K562 (cell line): Measurements from ENCODE around the gene MGST1. TPM values are rescaled to one million over a fixed set of nuclear protein-coding genes. Genes with fewer than 3 reads are reported as not detected.

Experiments used
- ATAC-seq: fragments of 200-7000 bp; cut with Tn5 transposase; 3 replicates; pipeline ENCODE4 v1.9.1; 2020; ENCODE audit warnings: moderate library complexity
- BruUV-seq: library from RNA; stranded (reverse); fragments of 400-500 nt; replicated peaks from 2 replicates; lab custom pipeline; 2021; lab: Mats Ljungman, UMichigan
- CTCF ChIA-PET: fragments of 300-600 bp; formaldehyde crosslinking; extraction: SDS; loops from one replicate; lab custom pipeline; 2021; ENCODE audit warnings: low intra/inter-chr PET ratio; lab: Yijun Ruan, JAX
- POLR2A ChIA-PET: fragments of 300-600, 350-650 bp; sonication (Branson Sonifier 250); formaldehyde crosslinking; extraction: SDS; loops from one replicate; lab custom pipeline; 2021; ENCODE audit warnings: antibody characterized with exemption, inconsistent platforms; lab: Yijun Ruan, JAX
- DNase-seq, 4 experiments: peaks; one replicate each; pipeline versions ENCODE4 v3.0.0 to v3.0.0-alpha.2; 2011 to 2018; ENCODE audit warnings: low spot score in 3 of 4, mixed read lengths in 3 of 4; ENCODE audit errors: extremely low read depth in 1 of 4
- FAIRE-seq: peaks from 2 replicates; lab custom pipeline; 2011; peaks lifted over from hg19 to GRCh38; lab: Jason Lieb, UNC
- H2AFZ ChIP-seq: 2 replicates; pipeline ENCODE4 v1.6.0; 2011; ENCODE audit warnings: low read depth, low read length, control low read depth, inconsistent platforms
- H3K27ac ChIP-seq: fragments of 200-600 bp; 3 replicates; pipeline ENCODE4 v1.8.0; 2011; ENCODE audit warnings: low read depth, mild to moderate bottlenecking, control low read depth, inconsistent platforms, low read length, moderate library complexity, mixed read lengths; ENCODE audit errors: extremely low read depth
- H3K27me3 ChIP-seq, 2 experiments: fragments of 300-600 bp in 1 of 2; 2 replicates in 1 of 2; 3 replicates in 1 of 2; pipeline versions ENCODE4 v1.6.0 to v1.8.0; 2011; ENCODE audit warnings: inconsistent platforms in 2 of 2, low read length in 2 of 2, mild to moderate bottlenecking in 1 of 2, mixed read lengths in 1 of 2, moderate library complexity in 1 of 2; ENCODE audit not compliant: control insufficient read depth in 2 of 2, insufficient read depth in 2 of 2
- H3K36me3 ChIP-seq: fragments of 300-600 bp; 3 replicates; pipeline ENCODE4 v1.8.0; 2011; ENCODE audit warnings: mild to moderate bottlenecking, low read length, inconsistent platforms; ENCODE audit not compliant: control insufficient read depth, insufficient read depth
- H3K4me1 ChIP-seq, 2 experiments: fragments of 200-600 bp in 1 of 2; replicated peaks in 1 of 2; 2 replicates in 1 of 2; 3 replicates in 1 of 2; pipeline versions ENCODE4 v1.5.1 to v1.8.0; 2011; ENCODE audit warnings: inconsistent platforms in 2 of 2, low read length in 2 of 2, mild to moderate bottlenecking in 1 of 2, mixed read lengths in 1 of 2, moderate library complexity in 1 of 2; ENCODE audit not compliant: control insufficient read depth in 2 of 2, insufficient read depth in 2 of 2
- H3K4me2 ChIP-seq: 2 replicates; pipeline ENCODE4 v1.6.1; 2011; ENCODE audit warnings: low read length, control low read depth, inconsistent platforms, mixed read lengths; ENCODE audit not compliant: insufficient read depth
- H3K4me3 ChIP-seq: fragments of 200-600 bp; sonication (generic), shearing (Covaris generic); 2 replicates; pipeline ENCODE4 v1.5.1; 2016; ENCODE audit warnings: control low read depth, inconsistent platforms
- H3K79me2 ChIP-seq: fragments of 200-600 bp; 3 replicates; pipeline ENCODE4 v1.8.0; 2011; ENCODE audit warnings: low read length, inconsistent platforms; ENCODE audit not compliant: control insufficient read depth, insufficient read depth
- H3K9ac ChIP-seq, 2 experiments: 2 replicates each; pipeline versions ENCODE4 v1.6.0 to v1.6.1; 2011; ENCODE audit warnings: low read depth in 2 of 2, low read length in 2 of 2, control low read depth in 1 of 2, inconsistent platforms in 1 of 2, mild to moderate bottlenecking in 1 of 2, mixed read lengths in 1 of 2; ENCODE audit not compliant: insufficient read depth in 1 of 2
- H3K9me1 ChIP-seq: one replicate; pipeline ENCODE4 v1.6.0; 2011; ENCODE audit warnings: inconsistent platforms, mild to moderate bottlenecking, low read length, moderate library complexity; ENCODE audit not compliant: control insufficient read depth, insufficient read depth
- H3K9me3 ChIP-seq: replicated peaks from 2 replicates; pipeline ENCODE4 v1.5.1; 2011; ENCODE audit warnings: low read depth, low read length, inconsistent platforms; ENCODE audit not compliant: control insufficient read depth, insufficient read depth
- H4K20me1 ChIP-seq: replicated peaks from 2 replicates; pipeline ENCODE4 v1.6.1; 2011; ENCODE audit warnings: low read length, inconsistent platforms, mixed read lengths; ENCODE audit not compliant: control insufficient read depth, insufficient read depth
- BCOR ChIP-seq: fragments of 450-650 bp; IDR thresholded peaks from 2 replicates; pipeline ENCODE4 v1.6.1; 2016
- CLOCK ChIP-seq: fragments of 250-450 bp; sonication (Bioruptor Pico); IDR thresholded peaks from 2 replicates; pipeline ENCODE4 v1.4.0; 2020; ENCODE audit warnings: mild to moderate bottlenecking, moderate library complexity, borderline replicate concordance
- HCFC1 ChIP-seq: IDR thresholded peaks from 2 replicates; pipeline ENCODE4 v1.6.1; 2012; ENCODE audit warnings: low read depth, low read length, improper control_type of control experiment
- MEF2D ChIP-seq: conservative IDR thresholded peaks from 2 replicates; pipeline ENCODE4 v1.6.1; 2016; ENCODE audit warnings: low read depth, missing genetic modification characterization, missing compliant biosample characterization
- MXD1 ChIP-seq: fragments of 250-450 bp; sonication (Bioruptor Pico); IDR thresholded peaks from 2 replicates; pipeline ENCODE4 v1.8.0; 2021; ENCODE audit warnings: borderline replicate concordance, mild to moderate bottlenecking, moderate library complexity; ENCODE audit not compliant: poor library complexity, severe bottlenecking
- NCOA1 ChIP-seq: fragments of 450-650 bp; IDR thresholded peaks from 2 replicates; pipeline ENCODE4 v1.6.1; 2016; ENCODE audit warnings: low read depth
- NCOR1 ChIP-seq: fragments of 450-650 bp; IDR thresholded peaks from 2 replicates; pipeline ENCODE4 v1.6.1; 2016; ENCODE audit warnings: mild to moderate bottlenecking, moderate library complexity
- NFXL1 ChIP-seq: fragments of 450-650 bp; formaldehyde crosslinking; IDR thresholded peaks from 2 replicates; pipeline ENCODE4 v1.4.0; 2021; ENCODE audit warnings: mild to moderate bottlenecking
- SMAD3 ChIP-seq: fragments of 450-650 bp; formaldehyde crosslinking; conservative IDR thresholded peaks from 2 replicates; pipeline ENCODE4 v1.4.0; 2020; ENCODE audit warnings: mild to moderate bottlenecking
- SRSF7 ChIP-seq: fragments of 200-400 bp; formaldehyde crosslinking; optimal IDR thresholded peaks from 2 replicates; pipeline ENCODE3; 2017; ENCODE audit warnings: mild to moderate bottlenecking, low read depth, low read length
- TCF3 ChIP-seq: sonication (generic); formaldehyde crosslinking; IDR thresholded peaks from 2 replicates; pipeline ENCODE4 v1.4.0; 2020; ENCODE audit warnings: mild to moderate bottlenecking, missing genetic modification reagents
- ZNF124 ChIP-seq: sonication (generic); formaldehyde crosslinking; IDR thresholded peaks from 2 replicates; pipeline ENCODE4 v1.8.1; 2022; ENCODE audit warnings: missing genetic modification reagents
- ZNF232 ChIP-seq: sonication (generic); formaldehyde crosslinking; IDR thresholded peaks from 2 replicates; pipeline ENCODE4 v1.8.0; 2022; ENCODE audit warnings: mild to moderate bottlenecking, missing genetic modification reagents
- WGBS: fragments of 100-300 bp; shearing (Covaris generic); methylation state at CpG from one replicate; pipeline ENCODE4 v1.1.6; 2016; ENCODE audit warnings: low coverage, mixed read lengths; ENCODE audit not compliant: insufficient coverage; ENCODE audit errors: missing lambda C conversion rate; 5-methylcytosine and 5-hydroxymethylcytosine counted together
- in situ Hi-C: fragments of 300-500 bp; cut with MboI; formaldehyde crosslinking; loops from 4 replicates; pipeline ENCODE4 v1.15.0; 2018; ENCODE audit warnings: inconsistent platforms, mixed read lengths
- intact Hi-C: fragments of 100-400 bp; cut with micrococcal nuclease; formaldehyde crosslinking; loops from 2 replicates; pipeline ENCODE4 v1.14.2; 2022
- polyA plus RNA-seq, 8 experiments: library from polyadenylated mRNA; depleted of rRNA in 4 of 8; stranded (reverse) in 5 of 8; unstranded in 3 of 8; fragments of >200 nt; fragmentation: Nextera tagmentation in 2 of 8; fragmentation: Illumina TruSeq in 1 of 8; extraction: Ambion mirVana in 2 of 8; extraction: Trizol in 1 of 8; gene quantifications; 2 replicates each; pipeline versions ENCODE4 v1.2.1 to v1.2.3, GENCODE V29; 2011 to 2014; ENCODE audit warnings: inconsistent platforms in 1 of 8, missing spikeins in 1 of 8
- total RNA-seq, 7 experiments: library from RNA; depleted of rRNA in 6 of 7; stranded (reverse); fragments of >200 nt in 6 of 7; fragmentation: Illumina TruSeq in 2 of 7; extraction: Trizol in 2 of 7; gene quantifications; 2 replicates each; pipeline versions ENCODE4 v1.2.1 to v1.2.3, GENCODE V29; 2011 to 2021; ENCODE audit warnings: low replicate concordance in 1 of 7

MGST1 gene
- total and polyA plus RNA-seq, 9 of the 15 experiments (the other 6 are each of a cell fraction or from before 2014, with no cell fraction given): 12.1 to 190 (median 73.3) TPM

GRCh38 chr12:16345105-16345504 is 2.3 kb upstream of the MGST1 start:
- no peak overlapping the region for H3K4me3 ChIP-seq
- no peaks in the 10 kb centered on the region for H3K9me1 ChIP-seq
- DNase-seq (no peak), ATAC-seq (no peak), FAIRE-seq (no peak)
- in situ Hi-C loops: no loop called here
- H2AFZ ChIP-seq: no peak overlapping the region
- TF ChIP-seq ZNF232 (CRISPR knock-in tag) (no peak), ZNF124 (CRISPR knock-in tag) (no peak), NFXL1 (CRISPR knock-in tag) (no peak), SMAD3 (no peak), SRSF7 (no peak), HCFC1 (no peak), MXD1 (CRISPR knock-in tag) (no peak), BCOR (no peak), MEF2D (no peak), NCOA1 (no peak), TCF3 (no peak), CLOCK (no peak), NCOR1 (no peak)
- H3K9ac ChIP-seq: no peak overlapping the region
- H3K4me2 ChIP-seq: no peak overlapping the region
- no peak overlapping the region for H3K27ac ChIP-seq
- H3K9me3 ChIP-seq: no peaks in the 10 kb centered on the region
- intact Hi-C loops: no loop called here
- no peaks in the 10 kb centered on the region for H3K36me3 ChIP-seq
- ChIA-PET POLR2A (interaction anchor here (0.8 kb wide), 1 partner anchor 16 kb away, joined by 3 read pairs; no protein-coding TSS in a partner anchor), CTCF (no interaction called here)
- H3K27me3 ChIP-seq: no peaks in the 10 kb centered on the region
- peaks cover 3 to 5% of the 10 kb centered on the region in 2 experiments; a peak in 2 of 5 replicates for H3K4me1 ChIP-seq
- peaks cover 19% of the 10 kb centered on the region for H3K79me2 ChIP-seq
- BruUV-seq: no TSS peak
- no peaks in the 10 kb centered on the region for H4K20me1 ChIP-seq
- WGBS: 33% methylated on average over 1 of the region's 1 CpG
